WERI-Rb-1 (cell line): ENCODE measurements around the gene MYO18A.
A peak's percentile ranks its signal among the peaks of the same experiment; 100 is the strongest.

ENCODE experiments used
- DNase-seq: peaks from one replicate; pipeline ENCODE4 v3.0.0-alpha.2; 2020
- H3K27ac ChIP-seq: fragments of 250-450 bp; sonication (Bioruptor Pico); 2 replicates; pipeline ENCODE4 v1.5.1; 2020; ENCODE audit warnings: mild to moderate bottlenecking, moderate library complexity
- H3K27me3 ChIP-seq: fragments of 250-450 bp; sonication (Bioruptor Pico); 2 replicates; pipeline ENCODE4 v1.5.1; 2021; ENCODE audit warnings: mild to moderate bottlenecking, low read depth, moderate library complexity; ENCODE audit not compliant: insufficient read depth, severe bottlenecking
- H3K36me3 ChIP-seq: fragments of 250-450 bp; sonication (Bioruptor Pico); 2 replicates; pipeline ENCODE4 v1.5.1; 2020; ENCODE audit warnings: mild to moderate bottlenecking, moderate library complexity
- H3K4me3 ChIP-seq: 2 replicates; pipeline ENCODE4 v1.5.1; 2011; ENCODE audit warnings: low read depth, mild to moderate bottlenecking, control low read depth, low read length
- H3K9me3 ChIP-seq: fragments of 250-450 bp; sonication (Bioruptor Pico); 2 replicates; pipeline ENCODE4 v1.5.1; 2021; ENCODE audit warnings: mild to moderate bottlenecking, moderate library complexity; ENCODE audit not compliant: severe bottlenecking
- TF ChIP-seq, protein P1 (sequence below): IDR thresholded peaks from 2 replicates; pipeline ENCODE4 v1.5.1; 2011; ENCODE audit warnings: low read depth, mild to moderate bottlenecking, control low read depth, inconsistent platforms, low read length

Gene MYO18A

GRCh38 chr17:29058391-29058790 is 121.8 kb downstream of the MYO18A start:
- Histone ChIP-seq H3K27me3 (no peaks in the 10 kb centered on the region), H3K36me3 (no peaks in the 10 kb centered on the region), H3K9me3 (no peaks in the 10 kb centered on the region), H3K27ac (no peak overlapping the region), H3K4me3 (no peak overlapping the region)
- DNase-seq = no peak
- TF ChIP-seq, protein P1, sequence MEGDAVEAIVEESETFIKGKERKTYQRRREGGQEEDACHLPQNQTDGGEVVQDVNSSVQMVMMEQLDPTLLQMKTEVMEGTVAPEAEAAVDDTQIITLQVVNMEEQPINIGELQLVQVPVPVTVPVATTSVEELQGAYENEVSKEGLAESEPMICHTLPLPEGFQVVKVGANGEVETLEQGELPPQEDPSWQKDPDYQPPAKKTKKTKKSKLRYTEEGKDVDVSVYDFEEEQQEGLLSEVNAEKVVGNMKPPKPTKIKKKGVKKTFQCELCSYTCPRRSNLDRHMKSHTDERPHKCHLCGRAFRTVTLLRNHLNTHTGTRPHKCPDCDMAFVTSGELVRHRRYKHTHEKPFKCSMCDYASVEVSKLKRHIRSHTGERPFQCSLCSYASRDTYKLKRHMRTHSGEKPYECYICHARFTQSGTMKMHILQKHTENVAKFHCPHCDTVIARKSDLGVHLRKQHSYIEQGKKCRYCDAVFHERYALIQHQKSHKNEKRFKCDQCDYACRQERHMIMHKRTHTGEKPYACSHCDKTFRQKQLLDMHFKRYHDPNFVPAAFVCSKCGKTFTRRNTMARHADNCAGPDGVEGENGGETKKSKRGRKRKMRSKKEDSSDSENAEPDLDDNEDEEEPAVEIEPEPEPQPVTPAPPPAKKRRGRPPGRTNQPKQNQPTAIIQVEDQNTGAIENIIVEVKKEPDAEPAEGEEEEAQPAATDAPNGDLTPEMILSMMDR = no peak

- Histone ChIP-seq H3K27ac (no peak overlapping the region), H3K36me3 (no peaks in the 10 kb centered on the region), H3K4me3 (no peak overlapping the region), H3K27me3 (no peaks in the 10 kb centered on the region), H3K9me3 (no peaks in the 10 kb centered on the region)
- TF ChIP-seq, protein P1 = no peak
- DNase-seq = no peak
These were observed 122.8 kb downstream of the MYO18A start for GRCh38 chr17:29057361-29057760.

DNA sequence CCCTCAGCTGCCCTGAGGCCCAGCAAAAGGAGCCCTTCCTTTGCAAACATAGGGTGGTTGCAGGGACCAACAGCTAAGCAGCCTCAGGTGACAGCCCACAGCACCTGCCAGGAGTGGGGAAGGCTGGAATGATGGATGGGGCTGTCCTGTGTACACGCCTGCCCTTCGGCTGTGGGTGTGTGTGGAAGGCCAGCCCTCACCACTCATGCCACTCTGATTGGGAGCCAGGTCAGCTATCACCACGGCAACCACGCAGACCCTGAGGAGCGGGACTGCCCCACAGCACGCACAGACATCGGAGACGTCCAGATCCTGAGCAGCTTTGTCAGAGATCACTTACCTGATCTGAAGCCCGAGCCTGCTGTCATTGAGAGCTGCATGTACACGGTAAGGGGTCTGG is 125.4 kb downstream of the MYO18A start:
- 0 out of 2 replicates have a peak overlapping the region, but pooled peaks have one; percentile 29 for H3K27ac ChIP-seq
- no peak overlapping the region for H3K4me3 ChIP-seq
- H3K27me3 ChIP-seq = no peaks in the 10 kb centered on the region
- TF ChIP-seq, protein P1 = no peak
- no peaks in the 10 kb centered on the region for H3K36me3 ChIP-seq
- H3K9me3 ChIP-seq = no peaks in the 10 kb centered on the region
- DNase-seq = peak; percentile 44

DNA sequence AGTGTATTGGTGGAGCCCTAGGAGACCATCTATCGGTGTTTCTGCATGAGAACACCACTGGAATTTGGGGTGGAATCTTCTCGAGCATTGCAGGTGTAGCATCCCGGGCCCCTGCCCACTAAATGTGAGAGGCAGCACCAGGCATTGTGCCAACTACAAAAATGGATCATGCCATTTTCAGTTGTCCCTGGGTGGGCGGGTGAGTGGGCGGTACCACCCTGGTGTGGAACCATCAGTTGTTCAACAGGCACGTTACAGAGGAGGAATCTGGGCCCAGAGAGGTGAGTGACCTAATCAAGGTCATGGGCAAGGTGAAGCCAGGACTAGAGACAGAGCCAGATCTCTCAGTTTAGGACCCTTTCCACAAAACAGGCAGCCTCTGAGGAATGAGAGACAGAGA is 128.5 kb downstream of the MYO18A start:
- DNase-seq = no peak
- H3K9me3 ChIP-seq = no peaks in the 10 kb centered on the region
- no peaks in the 10 kb centered on the region for H3K36me3 ChIP-seq
- no peaks in the 10 kb centered on the region for H3K27me3 ChIP-seq
- no peak overlapping the region for H3K4me3 ChIP-seq
- TF ChIP-seq, protein P1 = no peak
- H3K27ac ChIP-seq = peak overlapping the region; percentile 27

DNA sequence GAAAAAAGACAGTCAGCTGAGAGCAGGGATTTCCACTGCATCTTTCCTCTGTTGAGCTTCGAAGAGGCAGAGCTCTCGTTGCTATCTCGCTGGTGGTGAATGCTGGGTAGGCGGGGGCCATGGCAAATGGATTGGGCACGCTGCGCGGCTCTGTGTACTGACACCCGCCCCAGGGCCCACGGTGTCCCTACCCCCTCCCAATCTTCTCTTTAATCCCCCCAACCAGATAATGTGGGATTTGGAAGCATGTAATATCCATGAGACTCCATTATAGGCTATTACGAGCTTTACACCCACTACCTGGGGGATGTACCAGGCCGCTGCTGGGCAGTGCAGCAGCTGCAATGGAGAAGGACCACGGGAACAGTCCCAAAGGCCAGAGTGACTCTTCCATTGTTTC is 129.0 kb downstream of the MYO18A start:
- Histone ChIP-seq H3K9me3 (no peaks in the 10 kb centered on the region), H3K4me3 (no peak overlapping the region), H3K27ac (peak overlapping the region; percentile 27), H3K36me3 (no peaks in the 10 kb centered on the region), H3K27me3 (no peaks in the 10 kb centered on the region)
- DNase-seq = peak; percentile 74
- TF ChIP-seq, protein P1 = no peak

DNA sequence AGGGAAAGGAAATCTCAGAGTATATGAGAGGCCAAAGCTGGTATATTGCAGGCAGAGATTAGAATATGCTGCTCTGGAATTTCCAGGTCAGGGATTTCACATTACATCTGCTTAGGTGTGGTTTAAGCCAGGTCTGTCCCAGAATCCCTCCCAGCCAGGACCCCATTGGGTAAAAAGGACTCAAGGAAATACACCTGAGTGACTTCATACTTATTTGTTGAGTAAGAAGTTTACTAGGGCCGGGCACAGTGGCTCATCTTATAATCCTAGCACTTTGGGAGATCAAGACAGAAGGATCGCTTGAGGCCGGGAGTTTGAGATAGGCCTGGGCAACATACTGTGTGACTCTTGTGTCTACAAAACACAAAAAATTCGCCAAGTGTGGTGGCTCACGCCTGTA is 130.0 kb downstream of the MYO18A start:
- no peak overlapping the region for H3K4me3 ChIP-seq
- TF ChIP-seq, protein P1 = no peak
- H3K9me3 ChIP-seq = no peaks in the 10 kb centered on the region
- no peaks in the 10 kb centered on the region for H3K36me3 ChIP-seq
- DNase-seq = peak; percentile 56
- H3K27ac ChIP-seq = peak overlapping the region; percentile 26; the same call in 1 of the 2 replicates
- H3K27me3 ChIP-seq = no peaks in the 10 kb centered on the region
